Measurements from ENCODE around the gene SPDYE2.
"Not testable (repeated sequence)": the region's sequence is repeated elsewhere in the genome, so short reads cannot be mapped to it uniquely, and the experiment has no call there.

Gene SPDYE2

DNA sequence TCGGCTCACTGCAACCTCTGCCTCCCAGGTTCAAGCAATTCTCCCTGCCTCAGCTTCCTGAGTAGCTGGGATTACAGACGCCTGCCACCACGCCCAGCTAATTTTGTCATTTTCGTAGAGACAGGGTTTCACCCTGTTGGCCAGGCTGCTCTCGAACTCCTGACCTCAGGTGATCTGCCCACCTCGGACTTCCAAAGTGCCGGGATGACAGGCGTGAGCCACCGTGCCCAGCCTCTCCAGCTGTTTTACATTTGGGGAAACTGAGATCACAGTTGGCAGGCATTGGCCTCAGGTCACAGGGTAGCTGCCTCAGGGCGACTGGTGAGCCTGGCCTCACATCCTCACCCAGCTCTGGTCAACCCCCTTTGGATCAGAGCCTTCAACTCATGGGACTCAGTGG, 58.7 kb downstream of the SPDYE2 start:
- H3K36me3 Mint-ChIP-seq, H3K4me3 Mint-ChIP-seq, H3K9me3 Mint-ChIP-seq, CTCF ChIA-PET, H3K27ac Mint-ChIP-seq, H3K4me1 Mint-ChIP-seq, DNase-seq, H3K27me3 Mint-ChIP-seq: not testable (repeated sequence)

DNA sequence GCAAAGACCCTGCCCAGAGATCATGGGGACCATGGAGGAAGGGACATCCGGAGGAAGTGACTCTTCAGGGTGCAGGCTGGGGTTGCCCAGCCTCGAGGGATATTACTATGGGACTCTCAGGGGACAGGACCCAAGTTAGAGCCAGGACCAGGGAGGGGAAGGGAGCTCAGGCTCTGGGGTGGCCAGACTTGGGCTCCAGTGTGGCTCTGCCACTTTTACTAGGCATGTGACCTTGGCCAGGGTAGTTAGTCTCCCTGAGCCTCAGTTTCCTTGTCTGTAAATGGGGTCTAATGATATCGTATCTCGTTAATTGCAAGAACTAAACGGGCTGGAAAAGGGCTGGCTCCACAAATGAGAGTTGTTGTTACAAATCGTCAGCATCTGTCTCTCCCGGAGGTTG, 59.4 kb downstream of the SPDYE2 start:
- H3K27ac Mint-ChIP-seq, H3K27me3 Mint-ChIP-seq, CTCF ChIA-PET, H3K9me3 Mint-ChIP-seq, H3K4me3 Mint-ChIP-seq, DNase-seq, H3K4me1 Mint-ChIP-seq, H3K36me3 Mint-ChIP-seq: not testable (repeated sequence)

DNA sequence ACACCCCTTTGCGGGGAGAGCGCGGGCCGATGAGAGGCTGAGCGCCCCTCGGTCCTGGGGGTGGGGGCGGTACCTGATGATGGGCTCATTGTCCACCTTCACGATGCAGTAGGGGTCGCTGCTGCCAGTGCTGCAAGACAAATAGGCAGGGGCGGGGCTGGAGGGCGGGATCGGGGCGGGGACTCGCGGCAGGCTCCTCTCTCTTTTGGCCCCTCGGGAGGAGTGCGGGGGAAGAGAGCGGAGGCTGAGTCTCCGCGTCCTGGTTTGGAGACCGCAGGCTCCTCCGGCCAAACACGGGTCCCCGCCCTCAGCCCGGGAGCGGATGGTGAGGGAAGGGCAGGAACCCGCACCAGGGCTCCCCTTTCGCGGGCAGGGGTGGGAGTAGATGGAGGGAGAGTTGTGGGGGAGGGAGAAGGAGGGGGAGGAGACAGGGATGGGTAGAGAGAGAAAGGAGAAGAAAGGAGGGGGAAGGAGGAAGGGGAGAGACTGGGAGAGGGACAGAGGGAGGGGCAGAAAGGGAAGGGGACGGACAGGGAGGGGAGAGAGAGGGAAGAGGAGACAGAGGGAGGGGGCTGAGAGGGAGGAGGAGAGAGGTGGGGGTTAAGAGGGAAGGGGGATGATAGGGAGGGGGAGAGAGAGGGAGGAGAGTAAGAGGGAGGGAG, 60.1 kb downstream of the SPDYE2 start:
- H3K27ac Mint-ChIP-seq, H3K4me1 Mint-ChIP-seq, DNase-seq, CTCF ChIA-PET, H3K4me3 Mint-ChIP-seq, H3K36me3 Mint-ChIP-seq, H3K27me3 Mint-ChIP-seq, H3K9me3 Mint-ChIP-seq: not testable (repeated sequence)

DNA sequence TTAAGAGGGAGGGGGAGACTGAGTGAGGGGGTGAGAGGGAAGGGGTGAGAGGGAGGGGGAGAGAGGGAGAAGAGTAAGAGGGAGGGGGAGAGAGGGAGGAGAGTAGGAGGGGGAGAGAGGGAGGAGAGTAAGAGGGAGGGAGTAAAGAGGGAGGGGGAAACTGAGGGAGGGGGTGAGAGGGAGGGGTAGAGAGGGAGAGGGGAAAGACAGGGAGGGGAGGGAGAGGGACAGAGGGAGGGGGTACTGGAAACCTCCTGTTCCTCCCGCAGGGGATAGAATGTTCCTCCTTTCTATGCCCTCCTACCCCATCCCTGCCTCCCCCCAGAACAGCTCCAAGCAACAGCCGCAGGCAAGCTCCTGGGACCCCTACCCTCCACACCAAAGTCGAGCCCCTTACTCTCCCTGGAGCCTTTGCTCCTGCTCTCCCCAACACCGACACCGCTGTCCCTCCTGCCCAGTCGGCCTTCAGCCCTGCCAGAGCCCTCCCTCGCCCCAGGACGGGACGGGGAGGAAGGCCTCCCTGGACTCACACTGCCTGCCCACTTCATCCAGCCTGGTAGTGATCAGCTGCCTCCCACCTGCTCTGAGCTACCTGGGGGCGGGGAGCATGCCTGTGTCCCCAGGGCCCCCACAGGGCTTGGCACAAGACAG, 60.8 kb downstream of the SPDYE2 start:
- H3K4me3 Mint-ChIP-seq, H3K36me3 Mint-ChIP-seq, H3K27ac Mint-ChIP-seq, H3K9me3 Mint-ChIP-seq, CTCF ChIA-PET, H3K4me1 Mint-ChIP-seq, H3K27me3 Mint-ChIP-seq, DNase-seq: not testable (repeated sequence)

All from activated naive CD4-positive, alpha-beta T cell treated with anti-CD3 and anti-CD28 coated beads, Interleukin-2, amount 10 ng/mL, durations not matched to agents 7 days and 5 days (primary cell).